CD4-positive, alpha-beta T cell (primary cell): Measurements from ENCODE around the gene CRCP. TPM values are rescaled to one million over a fixed set of nuclear protein-coding genes. Genes with fewer than 3 reads are reported as not detected.
"Not testable (repeated sequence)": the region's sequence is repeated elsewhere in the genome, so short reads cannot be mapped to it uniquely, and the experiment has no call there.

Experiments used
- ATAC-seq: fragments of 200-7000 bp; cut with Tn5 transposase; one replicate; pipeline ENCODE4 v1.10.0; 2022; ENCODE audit warnings: mild to moderate bottlenecking; ENCODE audit not compliant: poor library complexity
- CTCF ChIA-PET: fragments of 350-600 bp; sonication (Branson Sonifier 250); formaldehyde crosslinking; loops from one replicate; lab custom pipeline; 2021; ENCODE audit warnings: antibody characterized with exemption, inconsistent platforms; lab: Charles Lee
- POLR2A ChIA-PET: fragments of 350-600 bp; sonication (Branson Sonifier 250); formaldehyde crosslinking; loops from one replicate; lab custom pipeline; 2021; ENCODE audit warnings: antibody characterized with exemption, inconsistent platforms; lab: Charles Lee
- DNase-seq, 14 experiments: peaks; one replicate each; pipeline ENCODE4 v3.0.0-alpha.2; 2013 to 2020; ENCODE audit warnings: mixed read lengths in 2 of 14
- H3K27ac ChIP-seq, 2 donors: one replicate each; pipeline versions ENCODE4 v1.5.1 to v1.7.0; 2013; ENCODE audit warnings: low read length in 2 of 2, low read depth in 1 of 2, mild to moderate bottlenecking in 1 of 2
- H3K27me3 ChIP-seq, 2 experiments: 1 replicate in 1 of 2; 2 replicates in 1 of 2; pipeline versions ENCODE4 v1.6.1 to v1.7.0; 2013; ENCODE audit warnings: low read length in 2 of 2, control low read depth in 1 of 2, mild to moderate bottlenecking in 1 of 2, moderate library complexity in 1 of 2; ENCODE audit not compliant: insufficient read depth in 2 of 2, control insufficient read depth in 1 of 2
- H3K36me3 ChIP-seq: one replicate; pipeline ENCODE4 v1.6.1; 2013; ENCODE audit warnings: low read length, control low read depth; ENCODE audit not compliant: insufficient read depth
- H3K4me1 ChIP-seq: one replicate; pipeline ENCODE4 v1.6.1; 2013; ENCODE audit warnings: low read length, control low read depth; ENCODE audit not compliant: insufficient read depth
- H3K4me3 ChIP-seq: one replicate; pipeline ENCODE4 v1.5.1; 2013; ENCODE audit warnings: mild to moderate bottlenecking, low read length, moderate library complexity
- H3K9me3 ChIP-seq, 2 experiments: 1 replicate in 1 of 2; 2 replicates in 1 of 2; pipeline versions ENCODE4 v1.6.1 to v1.7.0; 2013; ENCODE audit warnings: low read length in 2 of 2, mild to moderate bottlenecking in 2 of 2, control low read depth in 1 of 2, moderate library complexity in 1 of 2; ENCODE audit not compliant: control insufficient read depth in 1 of 2, insufficient read depth in 1 of 2
- H3K27ac Mint-ChIP-seq: one replicate; pipeline ENCODE4 v1.8.0; 2020; ENCODE audit warnings: mixed read lengths
- H3K27me3 Mint-ChIP-seq: one replicate; pipeline ENCODE4 v1.8.0; 2021; ENCODE audit warnings: mixed read lengths
- H3K36me3 Mint-ChIP-seq: one replicate; pipeline ENCODE4 v1.8.0; 2021; ENCODE audit warnings: low read depth, mixed read lengths
- H3K4me1 Mint-ChIP-seq: one replicate; pipeline ENCODE4 v1.8.0; 2021; ENCODE audit warnings: low read depth, mixed read lengths
- H3K4me3 Mint-ChIP-seq: one replicate; pipeline ENCODE4 v1.8.0; 2020; ENCODE audit warnings: mild to moderate bottlenecking, mixed read lengths
- H3K9me3 Mint-ChIP-seq: one replicate; pipeline ENCODE4 v1.8.0; 2020; ENCODE audit warnings: mixed read lengths
- CTCF ChIP-seq: fragments of 200-600 bp; IDR thresholded peaks from one replicate; pipeline ENCODE4 v1.8.0; 2022; ENCODE audit warnings: antibody characterized with exemption, mild to moderate bottlenecking
- intact Hi-C, 2 experiments: fragments of 100-400 bp; cut with DNase I in 1 of 2; cut with micrococcal nuclease in 1 of 2; formaldehyde crosslinking; loops; one replicate each; pipeline versions ENCODE4 v1.15.1 to v1.9.0; 2023 to 2025; cut with DNase I, micrococcal nuclease
- polyA plus RNA-seq, 2 donors: library from polyadenylated mRNA; unstranded; fragments of 120-200 nt; gene quantifications; one replicate each; pipeline ENCODE4 v1.2.1, GENCODE V29; 2013
- total RNA-seq, 174 experiments: library from RNA in 2 of 174; stranded (reverse) in 2 of 174; gene quantifications; one replicate each; pipeline ENCODE4 v1.2.3 and lab custom pipeline; 2021 to 2026

Gene CRCP
- total RNA-seq (10 to 100 TPM; 29.2 to 29.4 TPM), total RNA-seq (lab: John Stamatoyannopoulos, UW) (29.8 to 66.6 (median 39.3) reads per million in 172 experiments)
- polyA plus RNA-seq (2013, experiment 1 of 2) = 24.4 TPM
- 26.1 TPM for polyA plus RNA-seq (2013, experiment 2 of 2)

- Mint-ChIP-seq H3K9me3 (no peaks in the 10 kb centered on the region), H3K4me3 (peak within 1 kb of the TSS; percentile 96), H3K36me3 (peaks cover 21% of the 10 kb centered on the region), H3K27ac (peak within 1 kb of the TSS; percentile 88), H3K27me3 (no peaks in the 10 kb centered on the region), H3K4me1 (peaks cover 50% of the 10 kb centered on the region)
- Histone ChIP-seq H3K27ac (peak within 1 kb of the TSS; percentile 86 to 95), H3K9me3 (no peaks in the 10 kb centered on the region), H3K36me3 (peaks cover 12% of the 10 kb centered on the region), H3K27me3 (no peaks in the 10 kb centered on the region), H3K4me3 (peak within 1 kb of the TSS; percentile 93), H3K4me1 (peaks cover 47% of the 10 kb centered on the region)
- DNase-seq (peak; percentile 62 to 92 (median 80)), ATAC-seq (peak; percentile 92)
- peak; percentile 19 for TF ChIP-seq CTCF
- POLR2A ChIA-PET = interaction anchor here (0.6 to 2.0 kb wide), 16 partner anchors 8 to 1108 kb away, joined by 3 to 20 read pairs (median 6); partner anchors contain the start of genes ASL, RABGEF1, SBDS and TMEM248
- CTCF ChIA-PET = interaction anchor here (1.2 kb wide), 1 partner anchor 364 kb away, joined by 4 read pairs; no protein-coding TSS in a partner anchor
- intact Hi-C loops = loop anchor here (1.0 to 10.0 kb wide), 10 partner anchors 38 to 1190 kb away; partner anchors contain the start of genes ASL (in 2 of the 2), GUSB (in 2 of the 2), TPST1 (in 2 of the 2) and VKORC1L1 (in 1 of the 2)
Observed at GRCh38 chr7:66114743-66115649, at the start of gene CRCP. CRCP (plus strand) TSS chr7:66114847; CDS start chr7:66114963, 116 bp downstream.

GRCh38 chr7:66069732-66070131 lies 44.9 kb upstream of the CRCP start:
- H3K27me3 ChIP-seq = no peaks in the 10 kb centered on the region
- intact Hi-C loops = loop anchor here in 1 of 2 experiments (10.0 kb wide), 1 partner anchor 315 kb away; no protein-coding TSS in a partner anchor
- no peaks in the 10 kb centered on the region for H3K36me3 Mint-ChIP-seq
- H3K4me1 ChIP-seq = no peaks in the 10 kb centered on the region
- H3K4me3 Mint-ChIP-seq = no peak overlapping the region
- peaks cover 0 to 4% of the 10 kb centered on the region in 2 experiments for H3K9me3 ChIP-seq
- no peaks in the 10 kb centered on the region for H3K9me3 Mint-ChIP-seq
- no peak overlapping the region for H3K27ac ChIP-seq
- no peaks in the 10 kb centered on the region for H3K27me3 Mint-ChIP-seq
- DNase-seq = no peak
- H3K36me3 ChIP-seq = no peaks in the 10 kb centered on the region
- TF ChIP-seq CTCF = no peak
- H3K4me1 Mint-ChIP-seq = peaks cover 4% of the 10 kb centered on the region
- no peak overlapping the region for H3K27ac Mint-ChIP-seq
- ATAC-seq = no peak
- ChIA-PET CTCF (no interaction called here), POLR2A (no interaction called here)
- H3K4me3 ChIP-seq = no peak overlapping the region

GRCh38 chr7:66070222-66070621 lies 44.4 kb upstream of the CRCP start:
- DNase-seq (no peak), ATAC-seq (no peak)
- H3K27me3 ChIP-seq = no peaks in the 10 kb centered on the region
- H3K36me3 ChIP-seq = no peaks in the 10 kb centered on the region
- Mint-ChIP-seq H3K4me3 (no peak overlapping the region), H3K9me3 (no peaks in the 10 kb centered on the region), H3K36me3 (no peaks in the 10 kb centered on the region), H3K27ac (no peak overlapping the region), H3K4me1 (peaks cover 4% of the 10 kb centered on the region), H3K27me3 (no peaks in the 10 kb centered on the region)
- no peak overlapping the region for H3K27ac ChIP-seq
- CTCF ChIA-PET = no interaction called here
- H3K4me1 ChIP-seq = peaks cover 3% of the 10 kb centered on the region
- intact Hi-C loops = loop anchor here in 1 of 2 experiments (10.0 kb wide), 1 partner anchor 315 kb away; no protein-coding TSS in a partner anchor
- no peak overlapping the region for H3K4me3 ChIP-seq
- POLR2A ChIA-PET = no interaction called here
- TF ChIP-seq CTCF = no peak
- H3K9me3 ChIP-seq = peaks cover 0 to 4% of the 10 kb centered on the region in 2 experiments

- H3K27me3 ChIP-seq, H3K9me3 Mint-ChIP-seq, H3K36me3 Mint-ChIP-seq, POLR2A ChIA-PET, H3K4me3 Mint-ChIP-seq, ATAC-seq, DNase-seq, H3K36me3 ChIP-seq, H3K27ac Mint-ChIP-seq, H3K4me3 ChIP-seq, H3K9me3 ChIP-seq, H3K27me3 Mint-ChIP-seq, H3K27ac ChIP-seq: not testable (repeated sequence)
- CTCF ChIA-PET = interaction anchor here (1.0 kb wide), 1 partner anchor 9 kb away, joined by 4 read pairs; no protein-coding TSS in a partner anchor
- H3K4me1 Mint-ChIP-seq = peaks cover 16% of the 10 kb centered on the region
- intact Hi-C loops = loop anchor here in 1 of 2 experiments (10.0 kb wide), 1 partner anchor 317 kb away; no protein-coding TSS in a partner anchor
- H3K4me1 ChIP-seq = peaks cover 19% of the 10 kb centered on the region
Observed at GRCh38 chr7:66072208-66072607, 42.4 kb upstream of the CRCP start.
